ENCODE data around the gene FMN1. TPM values are rescaled to one million over a fixed set of nuclear protein-coding genes. Genes with fewer than 3 reads are reported as not detected.

The FMN1 gene
- total RNA-seq, 1 experiment from 2014 or later = 2.4 TPM

DNA sequence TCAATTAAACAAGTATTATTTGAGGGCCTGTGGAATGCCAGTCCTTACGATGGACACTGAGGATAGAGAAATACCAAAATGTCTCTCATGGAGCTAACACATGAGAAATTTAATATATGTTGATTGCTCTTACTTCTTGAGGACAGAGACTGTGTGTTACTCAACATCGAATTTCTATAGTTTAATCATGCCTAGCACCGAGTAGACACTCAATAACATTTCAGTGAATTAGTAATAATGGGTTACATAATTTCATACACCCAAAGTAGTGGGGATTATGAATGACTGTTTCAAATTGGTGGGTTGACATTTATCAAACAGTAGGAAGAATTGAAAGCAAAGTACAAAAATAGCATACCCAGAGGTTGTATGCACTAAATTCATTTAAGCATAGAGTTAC is 11.2 kb downstream of the FMN1 start:
- CTCF ChIA-PET = no interaction called here

DNA sequence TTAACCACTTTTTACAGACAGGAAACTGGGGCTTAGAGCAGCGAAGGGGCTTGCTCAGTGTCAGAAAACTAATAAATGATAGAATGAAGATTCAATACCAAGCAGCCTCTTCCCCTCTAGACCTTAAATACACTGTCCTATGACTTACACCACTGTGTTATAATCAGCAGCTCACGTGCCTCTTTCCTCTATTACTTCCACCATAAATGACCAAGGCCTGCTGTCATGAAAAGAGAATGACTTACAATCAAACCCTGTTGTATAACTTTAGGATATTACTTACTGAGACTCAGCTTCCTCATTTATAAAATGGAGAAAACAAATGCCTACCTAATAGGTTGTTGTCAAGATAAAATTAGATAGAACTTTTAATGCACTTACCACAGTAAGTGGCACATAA is 11.6 kb downstream of the FMN1 start:
- Histone ChIP-seq H3K36me3 (ENCODE audit: low read depth, low read length) (no peaks in the 10 kb centered on the region), H3K4me2 (ENCODE audit: low read length) (no peak overlapping the region), H3K79me2 (ENCODE audit: low read length) (no peaks in the 10 kb centered on the region), H3K9me3 (ENCODE audit: low read length) (no peaks in the 10 kb centered on the region), H3K27ac (ENCODE audit: low read length) (no peak overlapping the region), H3K9ac (ENCODE audit: low read length) (no peak overlapping the region), H3F3A (ENCODE audit: low read length, unreplicated experiment) (no peaks in the 10 kb centered on the region), H4K20me1 (ENCODE audit: low read length) (no peaks in the 10 kb centered on the region), H3K4me3 (ENCODE audit: low read length) (no peak overlapping the region), H2AFZ (ENCODE audit: low read length) (no peak overlapping the region), H3K27me3 (ENCODE audit: low read length) (no peaks in the 10 kb centered on the region), H3K9me2 (replicated peaks; ENCODE audit: low read length) (no peaks in the 10 kb centered on the region), H3K4me1 (ENCODE audit: insufficient read depth, low read length) (no peaks in the 10 kb centered on the region)
- ATAC-seq (no peak), DNase-seq (no peak)
- no TSS peak for BruUV-seq (replicated peaks)
- POLR2A ChIA-PET (ENCODE audit: unreplicated experiment) = no interaction called here
- intact Hi-C loops (cut with micrococcal nuclease) = no loop called here
- TF ChIP-seq EZH2 (IDR thresholded peaks at IDR 0.05; ENCODE audit: low read length, unreplicated experiment) (no peak), EZH2phosphoT487 (IDR thresholded peaks at IDR 0.05; ENCODE audit: borderline replicate concordance, low read length) (no peak)
- TF ChIP-seq, protein P1, sequence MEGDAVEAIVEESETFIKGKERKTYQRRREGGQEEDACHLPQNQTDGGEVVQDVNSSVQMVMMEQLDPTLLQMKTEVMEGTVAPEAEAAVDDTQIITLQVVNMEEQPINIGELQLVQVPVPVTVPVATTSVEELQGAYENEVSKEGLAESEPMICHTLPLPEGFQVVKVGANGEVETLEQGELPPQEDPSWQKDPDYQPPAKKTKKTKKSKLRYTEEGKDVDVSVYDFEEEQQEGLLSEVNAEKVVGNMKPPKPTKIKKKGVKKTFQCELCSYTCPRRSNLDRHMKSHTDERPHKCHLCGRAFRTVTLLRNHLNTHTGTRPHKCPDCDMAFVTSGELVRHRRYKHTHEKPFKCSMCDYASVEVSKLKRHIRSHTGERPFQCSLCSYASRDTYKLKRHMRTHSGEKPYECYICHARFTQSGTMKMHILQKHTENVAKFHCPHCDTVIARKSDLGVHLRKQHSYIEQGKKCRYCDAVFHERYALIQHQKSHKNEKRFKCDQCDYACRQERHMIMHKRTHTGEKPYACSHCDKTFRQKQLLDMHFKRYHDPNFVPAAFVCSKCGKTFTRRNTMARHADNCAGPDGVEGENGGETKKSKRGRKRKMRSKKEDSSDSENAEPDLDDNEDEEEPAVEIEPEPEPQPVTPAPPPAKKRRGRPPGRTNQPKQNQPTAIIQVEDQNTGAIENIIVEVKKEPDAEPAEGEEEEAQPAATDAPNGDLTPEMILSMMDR (conservative IDR thresholded peaks at IDR 0.05; ENCODE audit: low read depth, low read length) = no peak
- CTCF ChIA-PET = no interaction called here

More for the DNA sequence above, 11.2 kb downstream of the FMN1 start:
- no peak overlapping the region for H2AFZ ChIP-seq (ENCODE audit: low read length)
- TF ChIP-seq, protein P1 (conservative IDR thresholded peaks at IDR 0.05; ENCODE audit: low read depth, low read length) = no peak
- TF ChIP-seq EZH2 (IDR thresholded peaks at IDR 0.05; ENCODE audit: low read length, unreplicated experiment) = no peak
- no peak for TF ChIP-seq EZH2phosphoT487 (IDR thresholded peaks at IDR 0.05; ENCODE audit: borderline replicate concordance, low read length)
- no peak overlapping the region for H3K4me2 ChIP-seq (ENCODE audit: low read length)
- H3K9me3 ChIP-seq (ENCODE audit: low read length) = no peaks in the 10 kb centered on the region
- POLR2A ChIA-PET (ENCODE audit: unreplicated experiment) = no interaction called here
- H3F3A ChIP-seq (ENCODE audit: low read length, unreplicated experiment) = no peaks in the 10 kb centered on the region
- ATAC-seq (no peak), DNase-seq (no peak)
- H3K9me2 ChIP-seq (replicated peaks; ENCODE audit: low read length) = no peaks in the 10 kb centered on the region
- no peak overlapping the region for H3K27ac ChIP-seq (ENCODE audit: low read length)
- no peaks in the 10 kb centered on the region for H3K79me2 ChIP-seq (ENCODE audit: low read length)
- intact Hi-C loops (cut with micrococcal nuclease) = no loop called here
- no peak overlapping the region for H3K9ac ChIP-seq (ENCODE audit: low read length)
- no peaks in the 10 kb centered on the region for H4K20me1 ChIP-seq (ENCODE audit: low read length)
- BruUV-seq (replicated peaks) = no TSS peak
- H3K36me3 ChIP-seq (ENCODE audit: low read depth, low read length) = no peaks in the 10 kb centered on the region
- no peak overlapping the region for H3K4me3 ChIP-seq (ENCODE audit: low read length)
- H3K27me3 ChIP-seq (ENCODE audit: low read length) = 0 out of 2 replicates have a peak, but pooled peaks cover 1% of the 10 kb centered on the region
- H3K4me1 ChIP-seq (ENCODE audit: insufficient read depth, low read length) = no peaks in the 10 kb centered on the region

DNA sequence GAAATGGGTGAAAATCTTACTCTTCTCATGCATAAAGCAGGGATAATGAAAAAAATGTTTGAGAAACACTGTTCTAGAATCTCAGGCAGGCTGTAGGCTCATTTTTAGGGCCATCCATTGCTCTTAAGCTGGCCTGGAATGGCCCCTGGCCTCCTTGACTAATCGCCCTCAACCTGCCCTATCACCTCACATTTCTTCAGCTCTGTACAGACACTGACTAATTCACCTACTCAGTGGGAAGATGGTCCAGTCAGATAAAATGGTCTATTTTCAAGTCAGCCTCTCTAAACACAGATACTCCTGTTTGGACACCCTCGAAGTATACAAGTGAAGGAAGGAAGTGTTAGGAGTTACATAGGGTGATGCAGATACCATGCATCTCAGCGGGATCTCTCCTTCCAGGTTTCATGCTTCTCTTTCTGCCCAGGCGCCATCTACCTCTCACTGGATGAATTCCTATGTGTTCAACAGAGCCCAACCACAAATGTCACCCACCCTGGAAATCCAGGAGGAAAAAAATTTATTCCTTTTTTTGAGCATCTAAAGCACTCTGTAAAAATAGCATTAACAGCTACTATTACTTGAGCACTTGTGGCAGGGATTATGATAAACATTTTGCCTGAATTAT is 12.1 kb downstream of the FMN1 start:
- no peak overlapping the region for H3K4me2 ChIP-seq (ENCODE audit: low read length)
- no peaks in the 10 kb centered on the region for H3K36me3 ChIP-seq (ENCODE audit: low read depth, low read length)
- H2AFZ ChIP-seq (ENCODE audit: low read length) = no peak overlapping the region
- no peak overlapping the region for H3K9ac ChIP-seq (ENCODE audit: low read length)
- H3K79me2 ChIP-seq (ENCODE audit: low read length) = no peaks in the 10 kb centered on the region
- no peaks in the 10 kb centered on the region for H4K20me1 ChIP-seq (ENCODE audit: low read length)
- no peaks in the 10 kb centered on the region for H3K9me2 ChIP-seq (replicated peaks; ENCODE audit: low read length)
- no peaks in the 10 kb centered on the region for H3F3A ChIP-seq (ENCODE audit: low read length, unreplicated experiment)
- DNase-seq (no peak), ATAC-seq (peak; percentile 42; the same call in 1 of the 2 replicates)
- intact Hi-C loops (cut with micrococcal nuclease) = no loop called here
- H3K9me3 ChIP-seq (ENCODE audit: low read length) = no peaks in the 10 kb centered on the region
- no peak for TF ChIP-seq EZH2 (IDR thresholded peaks at IDR 0.05; ENCODE audit: low read length, unreplicated experiment)
- TF ChIP-seq EZH2phosphoT487 (IDR thresholded peaks at IDR 0.05; ENCODE audit: borderline replicate concordance, low read length) = no peak
- TF ChIP-seq, protein P1 (conservative IDR thresholded peaks at IDR 0.05; ENCODE audit: low read depth, low read length) = no peak
- no TSS peak for BruUV-seq (replicated peaks)
- H3K4me3 ChIP-seq (ENCODE audit: low read length) = no peak overlapping the region
- no peak overlapping the region for H3K27ac ChIP-seq (ENCODE audit: low read length)
- H3K27me3 ChIP-seq (ENCODE audit: low read length) = no peaks in the 10 kb centered on the region
- ChIA-PET POLR2A (ENCODE audit: unreplicated experiment) (no interaction called here), CTCF (no interaction called here)
- no peaks in the 10 kb centered on the region for H3K4me1 ChIP-seq (ENCODE audit: insufficient read depth, low read length)

Measured in PC-3 (cell line).